ENCODE data around the gene WIPF1. TPM values are rescaled to one million over a fixed set of nuclear protein-coding genes. Genes with fewer than 3 reads are reported as not detected.

Gene WIPF1
- polyA plus RNA-seq, 1 donor from 2014 or later = 0.25 TPM

GRCh38 chr2:174574657-174575056, 22.9 kb downstream of the WIPF1 start:
- Histone ChIP-seq H3K4me2 (ENCODE audit: low read length) (no peak overlapping the region), H3F3A (ENCODE audit: insufficient read depth, low read length, poor library complexity, severe bottlenecking) (no peaks in the 10 kb centered on the region), H3K36me3 (ENCODE audit: insufficient read depth, low read length) (no peaks in the 10 kb centered on the region), H3K9ac (ENCODE audit: low read length) (no peak overlapping the region), H3K27ac (ENCODE audit: low read length) (no peak overlapping the region), H2AFZ (ENCODE audit: low read depth, low read length) (no peak overlapping the region), H3K4me3 (ENCODE audit: low read length) (no peak overlapping the region), H4K20me1 (ENCODE audit: insufficient read depth) (no peaks in the 10 kb centered on the region), H3K9me3 (ENCODE audit: low read length) (no peaks in the 10 kb centered on the region), H3K27me3 (ENCODE audit: insufficient read depth, low read depth, low read length) (no peaks in the 10 kb centered on the region), H3K79me2 (replicated peaks; ENCODE audit: insufficient read depth, low read length) (no peaks in the 10 kb centered on the region), H3K9me2 (ENCODE audit: insufficient read depth, low read length) (no peaks in the 10 kb centered on the region)
- TF ChIP-seq CTCF (IDR thresholded peaks at IDR 0.05; ENCODE audit: poor library complexity, severe bottlenecking) = no peak
- no peak for TF ChIP-seq RAD21 (conservative IDR thresholded peaks at IDR 0.05)
- no peak for TF ChIP-seq EZH2 (IDR thresholded peaks at IDR 0.05; ENCODE audit: borderline replicate concordance, insufficient read depth, low read length, poor library complexity, severe bottlenecking)
- TF ChIP-seq SMC3 (conservative IDR thresholded peaks at IDR 0.05; ENCODE audit: poor library complexity) = no peak
- no peak for TF ChIP-seq TAF1 (IDR thresholded peaks at IDR 0.05; ENCODE audit: low read depth)
- TF ChIP-seq EP300 (conservative IDR thresholded peaks at IDR 0.05; ENCODE audit: poor library complexity, severe bottlenecking) = no peak
- no peak for TF ChIP-seq REST (IDR thresholded peaks at IDR 0.05; ENCODE audit: borderline replicate concordance)
- TF ChIP-seq POLR2AphosphoS5 (IDR thresholded peaks at IDR 0.05) = no peak
- TF ChIP-seq MXI1 (conservative IDR thresholded peaks at IDR 0.05; ENCODE audit: poor library complexity, severe bottlenecking) = no peak

- Histone ChIP-seq H4K20me1 (ENCODE audit: insufficient read depth) (no peaks in the 10 kb centered on the region), H3F3A (ENCODE audit: insufficient read depth, low read length, poor library complexity, severe bottlenecking) (no peaks in the 10 kb centered on the region), H3K79me2 (replicated peaks; ENCODE audit: insufficient read depth, low read length) (no peaks in the 10 kb centered on the region), H3K9ac (ENCODE audit: low read length) (no peak overlapping the region), H3K9me2 (ENCODE audit: insufficient read depth, low read length) (no peaks in the 10 kb centered on the region), H3K4me3 (ENCODE audit: low read length) (no peak overlapping the region), H3K4me2 (ENCODE audit: low read length) (no peak overlapping the region), H3K36me3 (ENCODE audit: insufficient read depth, low read length) (no peaks in the 10 kb centered on the region), H3K9me3 (ENCODE audit: low read length) (no peaks in the 10 kb centered on the region), H3K27me3 (ENCODE audit: insufficient read depth, low read depth, low read length) (no peaks in the 10 kb centered on the region), H2AFZ (ENCODE audit: low read depth, low read length) (no peak overlapping the region), H3K27ac (ENCODE audit: low read length) (no peak overlapping the region)
- TF ChIP-seq RAD21 (conservative IDR thresholded peaks at IDR 0.05) = no peak
- no peak for TF ChIP-seq SMC3 (conservative IDR thresholded peaks at IDR 0.05; ENCODE audit: poor library complexity)
- no peak for TF ChIP-seq TAF1 (IDR thresholded peaks at IDR 0.05; ENCODE audit: low read depth)
Observed at GRCh38 chr2:174573621-174574081, 24.0 kb downstream of the WIPF1 start.

DNA sequence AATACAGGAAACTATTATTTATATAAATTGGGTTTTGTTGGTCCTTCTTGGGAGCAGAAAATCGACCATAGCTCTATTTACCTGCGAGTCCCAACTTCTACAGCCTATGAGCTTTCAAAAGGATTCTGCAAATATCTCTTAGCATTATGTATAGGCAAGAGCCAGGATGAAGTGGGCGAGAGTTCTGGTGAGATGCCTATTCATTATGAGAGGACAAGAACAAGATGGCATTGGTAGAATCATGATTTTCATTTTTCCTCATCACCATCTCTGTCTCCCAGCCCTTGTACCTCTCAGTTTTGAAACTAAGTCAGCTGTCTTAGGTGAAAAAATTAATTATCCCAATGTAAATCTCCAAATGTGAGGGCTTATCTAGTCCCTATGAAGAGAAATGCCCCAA, 25.0 kb downstream of the WIPF1 start:
- H3K27ac ChIP-seq (ENCODE audit: low read length) = no peak overlapping the region
- no peak for TF ChIP-seq TAF1 (IDR thresholded peaks at IDR 0.05; ENCODE audit: low read depth)
- no peak for TF ChIP-seq CTCF (IDR thresholded peaks at IDR 0.05; ENCODE audit: poor library complexity, severe bottlenecking)
- no peak for TF ChIP-seq RAD21 (conservative IDR thresholded peaks at IDR 0.05)
- no peak for TF ChIP-seq SMC3 (conservative IDR thresholded peaks at IDR 0.05; ENCODE audit: poor library complexity)
- TF ChIP-seq EZH2 (IDR thresholded peaks at IDR 0.05; ENCODE audit: borderline replicate concordance, insufficient read depth, low read length, poor library complexity, severe bottlenecking) = no peak
- TF ChIP-seq MXI1 (conservative IDR thresholded peaks at IDR 0.05; ENCODE audit: poor library complexity, severe bottlenecking) = no peak
- no peak for TF ChIP-seq EP300 (conservative IDR thresholded peaks at IDR 0.05; ENCODE audit: poor library complexity, severe bottlenecking)
- TF ChIP-seq POLR2AphosphoS5 (IDR thresholded peaks at IDR 0.05) = no peak
- TF ChIP-seq REST (IDR thresholded peaks at IDR 0.05; ENCODE audit: borderline replicate concordance) = no peak
- no peak overlapping the region for H3K4me2 ChIP-seq (ENCODE audit: low read length)
- no peak overlapping the region for H2AFZ ChIP-seq (ENCODE audit: low read depth, low read length)
- no peaks in the 10 kb centered on the region for H3K27me3 ChIP-seq (ENCODE audit: insufficient read depth, low read depth, low read length)
- H4K20me1 ChIP-seq (ENCODE audit: insufficient read depth) = no peaks in the 10 kb centered on the region
- H3K4me3 ChIP-seq (ENCODE audit: low read length) = no peak overlapping the region
- H3K9ac ChIP-seq (ENCODE audit: low read length) = no peak overlapping the region
- H3K79me2 ChIP-seq (replicated peaks; ENCODE audit: insufficient read depth, low read length) = no peaks in the 10 kb centered on the region
- no peaks in the 10 kb centered on the region for H3F3A ChIP-seq (ENCODE audit: insufficient read depth, low read length, poor library complexity, severe bottlenecking)
- no peaks in the 10 kb centered on the region for H3K36me3 ChIP-seq (ENCODE audit: insufficient read depth, low read length)
- H3K9me3 ChIP-seq (ENCODE audit: low read length) = no peaks in the 10 kb centered on the region
- no peaks in the 10 kb centered on the region for H3K9me2 ChIP-seq (ENCODE audit: insufficient read depth, low read length)
